Heart left ventricle (tissue), 13 donors: ENCODE results near the gene MCM7.

Source experiments
- CTCF ChIP-seq, 12 donors: fragments of 200-600 bp; sonication (generic) in 4 of 12; IDR thresholded peaks; one replicate each; pipeline versions ENCODE4 v1.5.0 to v1.8.0; 2018 to 2022; ENCODE audit warnings: antibody characterized with exemption in 12 of 12, mild to moderate bottlenecking in 5 of 12
- POLR2A ChIP-seq, 2 donors: fragments of 450-650 bp; IDR thresholded peaks; one replicate each; pipeline ENCODE4 v1.6.1; 2017; ENCODE audit warnings: antibody characterized with exemption in 2 of 2, mild to moderate bottlenecking in 2 of 2, moderate library complexity in 2 of 2
- donor health status: ischemic (EF 13 %, LVEDD 7.1; RV severe dilation, severe dysfunction).
- donor health status: DM: no; HTN: yes; CAD: no.
- donor health status: DM: no; HTN: no; CAD: no.
- donor health status: ischemic (EF 25% LVEDD 6.9; RV normal size, moderate dysfunction).
- donor health status: ischemic (EF 25% LVEDD 5.7; RV mildly dilated, moderate dysfunction).
- donor health status: ischemic (EF 35%, LVEDD 5.7; RV mildly dilated, moderate dysfunction).
- donor health status: nonischemic (EF 11% LVEDD 7.7; RV severe dilation, severe dysfunction).
- donor health status: DM: yes; HTN: yes; CAD: no.
- donor health status: PGD.
- donor health status: ischemic (EF 29% LVEDD 5.4; RV normal size, mild dysfunction).
- donor health status: nonischemic (EF 23%, LVEDD 6.1; RV moderate dilation, normal function).

- TF ChIP-seq POLR2A (IDR thresholded peaks at IDR 0.05) (no peak), CTCF (IDR thresholded peaks at IDR 0.05) (no peak)
Observed at GRCh38 chr7:100088095-100088620, 13.0 kb downstream of the MCM7 start.
